Measurements from ENCODE around the gene PDE4A.

PDE4A gene

GRCh38 chr19:10461047-10461949 is 41.0 kb downstream of the PDE4A start:
- TF ChIP-seq REST (IDR thresholded peaks at IDR 0.05; ENCODE audit: low read depth) (no peak), USF1 (IDR thresholded peaks at IDR 0.05) (peak; percentile 85), FOXM1 (IDR thresholded peaks at IDR 0.05; ENCODE audit: borderline replicate concordance, low read depth) (no peak), NFIC (IDR thresholded peaks at IDR 0.05) (no peak), EGR1 (IDR thresholded peaks at IDR 0.05) (no peak), MAX (IDR thresholded peaks at IDR 0.05) (peak; percentile 84), TCF12 (IDR thresholded peaks at IDR 0.05; ENCODE audit: low read depth) (no peak), ZBTB7A (IDR thresholded peaks at IDR 0.05; ENCODE audit: low read depth) (0 out of 2 replicates have a peak, but pooled peaks have one; percentile 13)

- TF ChIP-seq USF1 (IDR thresholded peaks at IDR 0.05) (no peak), RAD21 (IDR thresholded peaks at IDR 0.05; ENCODE audit: low read depth) (no peak), YY1 (IDR thresholded peaks at IDR 0.05; ENCODE audit: low read depth) (no peak), EP300 (IDR thresholded peaks at IDR 0.05; ENCODE audit: borderline replicate concordance) (no peak), REST (IDR thresholded peaks at IDR 0.05; ENCODE audit: low read depth) (no peak), ZBTB7A (IDR thresholded peaks at IDR 0.05; ENCODE audit: low read depth) (no peak), NFIC (IDR thresholded peaks at IDR 0.05) (no peak), CEBPB (IDR thresholded peaks at IDR 0.05) (no peak), EGR1 (IDR thresholded peaks at IDR 0.05) (no peak), TAF1 (IDR thresholded peaks at IDR 0.05; ENCODE audit: low read depth) (no peak), CREB1 (IDR thresholded peaks at IDR 0.05; ENCODE audit: low read depth) (no peak), TEAD4 (IDR thresholded peaks at IDR 0.05) (no peak), FOXM1 (IDR thresholded peaks at IDR 0.05; ENCODE audit: borderline replicate concordance, low read depth) (no peak), TCF12 (IDR thresholded peaks at IDR 0.05; ENCODE audit: low read depth) (no peak)
These were observed 42.2 kb downstream of the PDE4A start for GRCh38 chr19:10462557-10462956.

GRCh38 chr19:10464456-10464855 is 44.1 kb downstream of the PDE4A start:
- TF ChIP-seq TCF12 (IDR thresholded peaks at IDR 0.05; ENCODE audit: low read depth) (no peak), YY1 (IDR thresholded peaks at IDR 0.05; ENCODE audit: low read depth) (no peak), MAX (IDR thresholded peaks at IDR 0.05) (no peak), EGR1 (IDR thresholded peaks at IDR 0.05) (no peak), CEBPB (IDR thresholded peaks at IDR 0.05) (no peak), ZBTB7A (IDR thresholded peaks at IDR 0.05; ENCODE audit: low read depth) (no peak), FOXM1 (IDR thresholded peaks at IDR 0.05; ENCODE audit: borderline replicate concordance, low read depth) (no peak), RAD21 (IDR thresholded peaks at IDR 0.05; ENCODE audit: low read depth) (no peak), CREB1 (IDR thresholded peaks at IDR 0.05; ENCODE audit: low read depth) (no peak), REST (IDR thresholded peaks at IDR 0.05; ENCODE audit: low read depth) (no peak), NFIC (IDR thresholded peaks at IDR 0.05) (no peak), TAF1 (IDR thresholded peaks at IDR 0.05; ENCODE audit: low read depth) (no peak), USF1 (IDR thresholded peaks at IDR 0.05) (no peak), EP300 (IDR thresholded peaks at IDR 0.05; ENCODE audit: borderline replicate concordance) (no peak), TEAD4 (IDR thresholded peaks at IDR 0.05) (no peak)
